Skin epidermis (tissue), 12 donors: ENCODE data around the gene ADPRM.

ENCODE experiments used
- H3K27ac ChIP-seq, 21 experiments: fragments of 200-600 bp; sonication (generic) in 11 of 21; one replicate each; pipeline ENCODE4 v1.5.0; 2020; ENCODE audit warnings: mild to moderate bottlenecking in 3 of 21, inconsistent platforms in 2 of 21, moderate library complexity in 2 of 21
- H3K4me3 ChIP-seq, 7 experiments: fragments of 200-600 bp; sonication (generic) in 2 of 7; one replicate each; pipeline ENCODE4 v1.5.0; 2020; ENCODE audit warnings: inconsistent platforms in 2 of 7, mild to moderate bottlenecking in 2 of 7, moderate library complexity in 1 of 7

ADPRM gene

GRCh38 chr17:10757647-10758046 is 60.3 kb downstream of the ADPRM start:
- H3K27ac ChIP-seq: no peak overlapping the region
- H3K4me3 ChIP-seq: no peak overlapping the region

- no peak overlapping the region for H3K27ac ChIP-seq
- H3K4me3 ChIP-seq: no peak overlapping the region
These were observed 60.7 kb downstream of the ADPRM start for GRCh38 chr17:10758062-10758461.
